Effector memory CD4-positive, alpha-beta T cell (primary cell): ENCODE results near the gene KCNJ15.

Experiments
- DNase-seq, 3 donors: peaks; one replicate each; pipeline ENCODE4 v3.0.0-alpha.2; 2020
- H3K27ac ChIP-seq: 2 replicates; pipeline ENCODE4 v1.7.0; 2013; ENCODE audit warnings: mild to moderate bottlenecking, low read length, moderate library complexity; ENCODE audit not compliant: insufficient read depth, poor library complexity, severe bottlenecking
- H3K27me3 ChIP-seq: replicated peaks from 2 replicates; pipeline ENCODE4 v1.7.0; 2013; ENCODE audit warnings: mild to moderate bottlenecking, low read length; ENCODE audit not compliant: insufficient read depth, control insufficient read depth, poor library complexity, severe bottlenecking
- H3K36me3 ChIP-seq: 2 replicates; pipeline ENCODE4 v1.7.0; 2013; ENCODE audit warnings: mild to moderate bottlenecking, low read length, moderate library complexity; ENCODE audit not compliant: control insufficient read depth, insufficient read depth
- H3K4me1 ChIP-seq: 2 replicates; pipeline ENCODE4 v1.7.0; 2013; ENCODE audit warnings: low read length, mild to moderate bottlenecking; ENCODE audit not compliant: control insufficient read depth, insufficient read depth, poor library complexity, severe bottlenecking
- H3K4me3 ChIP-seq: 2 replicates; pipeline ENCODE4 v1.7.0; 2013; ENCODE audit warnings: low read length, low read depth, mild to moderate bottlenecking; ENCODE audit not compliant: insufficient read depth, poor library complexity, severe bottlenecking
- H3K9me3 ChIP-seq: 2 replicates; pipeline ENCODE4 v1.7.0; 2013; ENCODE audit warnings: mild to moderate bottlenecking, low read length, moderate library complexity; ENCODE audit not compliant: control insufficient read depth

Gene KCNJ15

DNA sequence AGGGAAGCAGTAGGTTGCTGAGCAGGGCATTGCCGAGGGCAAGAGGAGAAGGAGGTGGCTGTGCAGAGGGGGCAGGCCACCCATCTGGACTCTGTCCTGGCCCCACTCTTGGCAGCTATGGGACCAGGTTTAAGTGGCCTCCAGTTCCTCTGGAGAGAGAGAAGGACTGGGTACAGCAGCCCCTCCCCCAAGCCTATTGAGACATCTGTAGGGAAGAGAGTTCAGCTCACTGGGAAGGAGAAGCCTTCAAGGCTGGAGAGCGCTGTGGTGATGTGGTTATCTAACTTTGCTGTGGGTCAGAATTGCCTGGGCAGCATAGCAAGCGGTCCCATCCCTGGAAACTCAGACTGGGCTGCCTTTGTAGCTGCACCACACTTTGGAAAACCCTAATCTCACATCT lies 93.9 kb downstream of the KCNJ15 start:
- H3K9me3 ChIP-seq: no peaks in the 10 kb centered on the region
- H3K36me3 ChIP-seq: no peaks in the 10 kb centered on the region
- no peaks in the 10 kb centered on the region for H3K4me1 ChIP-seq
- DNase-seq: no peak
- peaks cover 2% of the 10 kb centered on the region for H3K27me3 ChIP-seq
- H3K27ac ChIP-seq: no peak overlapping the region
- H3K4me3 ChIP-seq: no peak overlapping the region

GRCh38 chr21:38351176-38351959 lies 94.6 kb downstream of the KCNJ15 start:
- no peak overlapping the region for H3K27ac ChIP-seq
- no peaks in the 10 kb centered on the region for H3K9me3 ChIP-seq
- no peak overlapping the region for H3K4me3 ChIP-seq
- no peaks in the 10 kb centered on the region for H3K4me1 ChIP-seq
- H3K27me3 ChIP-seq: peaks cover 3% of the 10 kb centered on the region
- no peaks in the 10 kb centered on the region for H3K36me3 ChIP-seq
- no peak for DNase-seq

GRCh38 chr21:38351961-38352521 lies 95.2 kb downstream of the KCNJ15 start:
- no peaks in the 10 kb centered on the region for H3K9me3 ChIP-seq
- H3K27me3 ChIP-seq: peaks cover 3% of the 10 kb centered on the region
- no peaks in the 10 kb centered on the region for H3K4me1 ChIP-seq
- H3K36me3 ChIP-seq: no peaks in the 10 kb centered on the region
- no peak for DNase-seq
- no peak overlapping the region for H3K27ac ChIP-seq
- no peak overlapping the region for H3K4me3 ChIP-seq

DNA sequence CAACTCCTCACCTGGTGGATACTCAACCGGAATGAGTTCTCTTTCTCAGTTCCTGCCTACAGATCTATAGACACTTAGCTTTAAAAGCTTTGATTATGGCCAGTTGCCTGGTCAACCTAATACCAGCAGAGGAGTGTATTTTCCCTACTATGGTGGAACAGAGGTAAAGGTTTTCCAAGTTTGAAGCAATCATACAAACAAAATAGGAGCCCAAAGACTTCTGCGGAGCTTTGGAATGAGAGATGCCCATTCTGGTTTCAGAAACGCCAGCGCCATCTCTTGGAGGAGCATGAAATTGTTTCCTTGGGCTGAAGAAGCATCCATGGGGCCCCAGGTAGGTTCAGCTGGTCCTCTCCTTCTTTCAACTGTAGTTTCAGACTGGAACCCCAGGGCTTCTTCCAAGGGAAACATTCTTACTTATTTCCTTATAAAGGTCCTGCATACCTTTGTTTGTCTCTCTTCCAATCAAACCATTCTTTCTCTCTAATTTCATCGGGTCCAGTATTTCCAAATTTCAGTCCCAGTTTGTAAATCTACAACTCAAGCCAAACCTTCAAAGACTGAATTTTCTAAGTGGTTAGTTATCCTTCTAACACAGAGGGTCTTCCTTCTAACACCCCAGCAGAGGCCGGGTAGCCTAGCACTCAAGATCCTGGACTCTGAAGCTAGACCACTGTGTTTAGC lies 95.9 kb downstream of the KCNJ15 start:
- H3K36me3 ChIP-seq: no peaks in the 10 kb centered on the region
- peaks cover 3% of the 10 kb centered on the region for H3K27me3 ChIP-seq
- H3K27ac ChIP-seq: no peak overlapping the region
- H3K9me3 ChIP-seq: no peaks in the 10 kb centered on the region
- no peaks in the 10 kb centered on the region for H3K4me1 ChIP-seq
- H3K4me3 ChIP-seq: no peak overlapping the region
- DNase-seq: peak in 1 of 3 donors; percentile 3

GRCh38 chr21:38354231-38354630 lies 97.4 kb downstream of the KCNJ15 start:
- peaks cover 3% of the 10 kb centered on the region for H3K27me3 ChIP-seq
- no peak overlapping the region for H3K27ac ChIP-seq
- no peaks in the 10 kb centered on the region for H3K4me1 ChIP-seq
- no peaks in the 10 kb centered on the region for H3K9me3 ChIP-seq
- no peaks in the 10 kb centered on the region for H3K36me3 ChIP-seq
- no peak overlapping the region for H3K4me3 ChIP-seq
- DNase-seq: no peak

DNA sequence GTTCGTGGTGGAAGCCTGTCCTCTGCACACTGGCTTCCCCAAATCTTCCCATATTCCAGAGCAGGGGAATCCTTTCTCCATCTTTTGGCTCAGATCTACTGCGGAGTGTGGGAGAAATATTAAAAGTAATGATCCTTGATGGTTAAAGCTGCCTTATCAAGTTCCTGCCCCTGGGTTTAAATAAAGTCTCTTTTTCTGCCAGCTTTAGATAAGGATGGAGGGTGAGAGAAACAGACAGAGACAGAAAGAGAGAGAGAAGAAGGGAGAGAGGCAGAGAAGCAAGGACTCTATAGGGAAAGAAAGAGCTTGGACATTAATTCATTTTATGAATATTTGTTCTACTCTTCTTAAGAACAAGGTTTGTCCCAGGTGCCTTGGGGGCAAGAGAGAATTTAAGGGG lies 98.0 kb downstream of the KCNJ15 start:
- no peaks in the 10 kb centered on the region for H3K4me1 ChIP-seq
- DNase-seq: no peak
- H3K4me3 ChIP-seq: no peak overlapping the region
- peaks cover 3% of the 10 kb centered on the region for H3K27me3 ChIP-seq
- no peaks in the 10 kb centered on the region for H3K36me3 ChIP-seq
- H3K27ac ChIP-seq: no peak overlapping the region
- H3K9me3 ChIP-seq: no peaks in the 10 kb centered on the region

GRCh38 chr21:38355353-38355752 lies 98.6 kb downstream of the KCNJ15 start:
- H3K4me3 ChIP-seq: no peak overlapping the region
- no peaks in the 10 kb centered on the region for H3K4me1 ChIP-seq
- no peak for DNase-seq
- H3K9me3 ChIP-seq: no peaks in the 10 kb centered on the region
- peaks cover 3% of the 10 kb centered on the region for H3K27me3 ChIP-seq
- no peaks in the 10 kb centered on the region for H3K36me3 ChIP-seq
- H3K27ac ChIP-seq: no peak overlapping the region

DNA sequence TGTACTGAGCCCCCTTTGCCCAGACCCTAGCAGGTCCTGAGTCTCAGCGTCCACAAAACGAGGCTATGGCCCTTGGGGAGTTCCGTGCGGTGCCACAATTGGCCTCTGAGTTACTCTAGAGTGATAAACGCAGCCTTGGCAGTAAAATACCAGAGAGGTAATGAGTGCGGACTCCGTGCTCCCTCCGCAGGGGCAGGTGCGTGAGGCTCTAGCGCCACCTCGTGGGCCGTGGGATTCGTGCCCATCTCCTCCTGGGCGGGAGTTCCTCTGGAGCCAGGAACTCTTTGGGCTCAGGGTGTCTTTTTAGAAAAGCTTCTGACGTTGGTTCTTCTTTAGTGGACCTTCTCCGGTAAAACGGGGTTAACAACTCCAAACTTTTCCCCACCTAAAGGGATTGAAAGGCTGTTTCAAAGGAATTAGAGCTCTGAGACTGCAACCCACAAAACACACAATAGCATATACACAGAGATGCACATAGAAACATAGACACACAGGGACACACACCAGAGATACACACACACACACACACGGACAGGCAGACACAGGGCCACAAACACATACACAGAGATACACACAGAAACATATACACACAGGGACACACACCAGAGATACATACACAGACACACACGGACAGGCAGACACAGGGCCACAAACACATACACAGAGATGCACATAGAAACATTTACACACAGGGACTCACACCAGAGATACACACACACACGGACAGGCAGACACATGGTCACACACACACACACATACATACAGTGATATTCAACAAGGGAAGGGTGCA lies 99.4 kb downstream of the KCNJ15 start:
- Histone ChIP-seq H3K36me3 (no peaks in the 10 kb centered on the region), H3K4me3 (no peak overlapping the region), H3K27me3 (peaks cover 3% of the 10 kb centered on the region), H3K4me1 (no peaks in the 10 kb centered on the region), H3K27ac (no peak overlapping the region), H3K9me3 (no peaks in the 10 kb centered on the region)
- DNase-seq: peak in 2 of 3 donors; percentile 20
